Measurements from ENCODE around the gene DNAJC1. TPM values are rescaled to one million over a fixed set of nuclear protein-coding genes. Genes with fewer than 3 reads are reported as not detected.

DNAJC1 gene
- total RNA-seq, 1 donor from 2014 or later: 66.8 TPM

- Histone ChIP-seq H3K27ac (ENCODE audit: low read depth, low read length) (no peak overlapping the region), H3K4me1 (ENCODE audit: insufficient read depth, low read length) (no peaks in the 10 kb centered on the region), H3K27me3 (ENCODE audit: insufficient read depth, low read length) (no peaks in the 10 kb centered on the region), H3K79me2 (ENCODE audit: insufficient read depth, low read length) (no peaks in the 10 kb centered on the region), H3K4me3 (ENCODE audit: insufficient read depth, low read depth, low read length) (no peak overlapping the region), H4K20me1 (ENCODE audit: insufficient read depth, low read length) (no peaks in the 10 kb centered on the region), H3K9me3 (ENCODE audit: insufficient read depth, low read depth, low read length) (no peaks in the 10 kb centered on the region), H3K9ac (ENCODE audit: low read length) (no peak overlapping the region), H2AFZ (ENCODE audit: low read depth, low read length) (no peak overlapping the region), H3K36me3 (ENCODE audit: insufficient read depth, low read length) (no peaks in the 10 kb centered on the region), H3K4me2 (ENCODE audit: low read length) (no peak overlapping the region)
- Mint-ChIP-seq H3K4me3 (ENCODE audit: unreplicated experiment) (no peak overlapping the region), H3K27ac (ENCODE audit: unreplicated experiment) (no peak overlapping the region), H3K27me3 (ENCODE audit: low read depth, unreplicated experiment) (no peaks in the 10 kb centered on the region), H3K36me3 (ENCODE audit: low read depth, unreplicated experiment) (no peaks in the 10 kb centered on the region), H3K4me1 (ENCODE audit: low read depth, unreplicated experiment) (no peaks in the 10 kb centered on the region), H3K9me3 (ENCODE audit: unreplicated experiment) (peaks cover 10% of the 10 kb centered on the region)
- DNase-seq (ENCODE audit: low read depth): no peak
- TF ChIP-seq EZH2 (IDR thresholded peaks at IDR 0.05; ENCODE audit: insufficient read depth, low read length) (no peak), CTCF (IDR thresholded peaks at IDR 0.05; ENCODE audit: insufficient read depth, low read depth, low read length) (no peak)
- no peak for FAIRE-seq
Observed at GRCh38 chr10:22027364-22028238, 24.1 kb upstream of the DNAJC1 start.

- DNase-seq (ENCODE audit: low read depth) (no peak), FAIRE-seq (no peak)
- TF ChIP-seq CTCF (IDR thresholded peaks at IDR 0.05; ENCODE audit: insufficient read depth, low read depth, low read length) (no peak), EZH2 (IDR thresholded peaks at IDR 0.05; ENCODE audit: insufficient read depth, low read length) (no peak)
- no peaks in the 10 kb centered on the region for H4K20me1 ChIP-seq (ENCODE audit: insufficient read depth, low read length)
- H3K4me3 Mint-ChIP-seq (ENCODE audit: unreplicated experiment): no peak overlapping the region
- H3K4me3 ChIP-seq (ENCODE audit: insufficient read depth, low read depth, low read length): no peak overlapping the region
- no peaks in the 10 kb centered on the region for H3K4me1 Mint-ChIP-seq (ENCODE audit: low read depth, unreplicated experiment)
- H3K27ac Mint-ChIP-seq (ENCODE audit: unreplicated experiment): no peak overlapping the region
- no peak overlapping the region for H3K9ac ChIP-seq (ENCODE audit: low read length)
- no peaks in the 10 kb centered on the region for H3K36me3 Mint-ChIP-seq (ENCODE audit: low read depth, unreplicated experiment)
- H3K27me3 ChIP-seq (ENCODE audit: insufficient read depth, low read length): no peaks in the 10 kb centered on the region
- H3K4me1 ChIP-seq (ENCODE audit: insufficient read depth, low read length): no peaks in the 10 kb centered on the region
- no peaks in the 10 kb centered on the region for H3K36me3 ChIP-seq (ENCODE audit: insufficient read depth, low read length)
- no peak overlapping the region for H3K4me2 ChIP-seq (ENCODE audit: low read length)
- peaks cover 12% of the 10 kb centered on the region for H3K9me3 Mint-ChIP-seq (ENCODE audit: unreplicated experiment)
- no peak overlapping the region for H2AFZ ChIP-seq (ENCODE audit: low read depth, low read length)
- no peaks in the 10 kb centered on the region for H3K27me3 Mint-ChIP-seq (ENCODE audit: low read depth, unreplicated experiment)
- H3K27ac ChIP-seq (ENCODE audit: low read depth, low read length): no peak overlapping the region
- no peaks in the 10 kb centered on the region for H3K79me2 ChIP-seq (ENCODE audit: insufficient read depth, low read length)
- H3K9me3 ChIP-seq (ENCODE audit: insufficient read depth, low read depth, low read length): no peaks in the 10 kb centered on the region
Observed at GRCh38 chr10:22026287-22026686, 22.8 kb upstream of the DNAJC1 start.

GRCh38 chr10:22023508-22023907 lies 20.0 kb upstream of the DNAJC1 start:
- no peaks in the 10 kb centered on the region for H3K4me1 ChIP-seq (ENCODE audit: insufficient read depth, low read length)
- H4K20me1 ChIP-seq (ENCODE audit: insufficient read depth, low read length): no peaks in the 10 kb centered on the region
- no peak overlapping the region for H3K27ac ChIP-seq (ENCODE audit: low read depth, low read length)
- H2AFZ ChIP-seq (ENCODE audit: low read depth, low read length): no peak overlapping the region
- H3K27me3 Mint-ChIP-seq (ENCODE audit: low read depth, unreplicated experiment): no peaks in the 10 kb centered on the region
- TF ChIP-seq CTCF (IDR thresholded peaks at IDR 0.05; ENCODE audit: insufficient read depth, low read depth, low read length): no peak
- no peak for TF ChIP-seq EZH2 (IDR thresholded peaks at IDR 0.05; ENCODE audit: insufficient read depth, low read length)
- H3K36me3 ChIP-seq (ENCODE audit: insufficient read depth, low read length): no peaks in the 10 kb centered on the region
- no peak overlapping the region for H3K4me3 Mint-ChIP-seq (ENCODE audit: unreplicated experiment)
- peaks cover 13% of the 10 kb centered on the region for H3K9me3 Mint-ChIP-seq (ENCODE audit: unreplicated experiment)
- no peak overlapping the region for H3K9ac ChIP-seq (ENCODE audit: low read length)
- no peaks in the 10 kb centered on the region for H3K4me1 Mint-ChIP-seq (ENCODE audit: low read depth, unreplicated experiment)
- H3K79me2 ChIP-seq (ENCODE audit: insufficient read depth, low read length): no peaks in the 10 kb centered on the region
- no peak for FAIRE-seq
- H3K4me2 ChIP-seq (ENCODE audit: low read length): no peak overlapping the region
- H3K27ac Mint-ChIP-seq (ENCODE audit: unreplicated experiment): no peak overlapping the region
- H3K27me3 ChIP-seq (ENCODE audit: insufficient read depth, low read length): no peaks in the 10 kb centered on the region
- no peaks in the 10 kb centered on the region for H3K9me3 ChIP-seq (ENCODE audit: insufficient read depth, low read depth, low read length)
- H3K4me3 ChIP-seq (ENCODE audit: insufficient read depth, low read depth, low read length): no peak overlapping the region
- no peak for DNase-seq (ENCODE audit: low read depth)
- no peaks in the 10 kb centered on the region for H3K36me3 Mint-ChIP-seq (ENCODE audit: low read depth, unreplicated experiment)

Measured in astrocyte (in vitro differentiated cells and primary cell).